Esophagus muscularis mucosa (tissue), 3 donors: ENCODE results near the gene ISG20L2.

ENCODE experiments used
- CTCF ChIP-seq, 3 experiments: fragments of 200-600 bp in 2 of 3; fragments of 450-650 bp in 1 of 3; sonication (generic) in 2 of 3; IDR thresholded peaks; one replicate each; pipeline ENCODE4 v1.5.1; 2017 to 2019; ENCODE audit warnings: antibody characterized with exemption in 3 of 3, mild to moderate bottlenecking in 2 of 3, moderate library complexity in 1 of 3
- POLR2AphosphoS5 ChIP-seq, 2 donors: sonication (generic); formaldehyde crosslinking; IDR thresholded peaks; one replicate each; pipeline ENCODE4 v1.6.1; 2017; ENCODE audit warnings: antibody characterized with exemption in 2 of 2

- TF ChIP-seq CTCF (IDR thresholded peaks at IDR 0.05) (no peak), POLR2AphosphoS5 (IDR thresholded peaks at IDR 0.05) (no peak)
Observed at GRCh38 chr1:156773607-156774006, 45.0 kb upstream of the ISG20L2 start.
